Mucosa of descending colon (tissue), 3 donors: ENCODE results near the gene SHROOM2. TPM values are rescaled to one million over a fixed set of nuclear protein-coding genes. Genes with fewer than 3 reads are reported as not detected.

ENCODE experiments used
- ATAC-seq: fragments of 200-7000 bp; cut with Tn5 transposase; one replicate; pipeline ENCODE4 v1.9.1; 2020; ENCODE audit warnings: mild to moderate bottlenecking, moderate library complexity
- DNase-seq, 3 donors: peaks; one replicate each; pipeline ENCODE4 v3.0.0-alpha.2; 2020
- H3K36me3 ChIP-seq: fragments of 200-600 bp; one replicate; pipeline ENCODE4 v1.8.0; 2021; ENCODE audit warnings: low read depth, mild to moderate bottlenecking
- H3K4me1 ChIP-seq: fragments of 200-600 bp; one replicate; pipeline ENCODE4 v1.8.0; 2021; ENCODE audit warnings: low read depth, mild to moderate bottlenecking
- H3K4me3 ChIP-seq: fragments of 200-600 bp; one replicate; pipeline ENCODE4 v1.8.0; 2021; ENCODE audit warnings: mild to moderate bottlenecking
- H3K9me3 ChIP-seq: fragments of 200-600 bp; one replicate; pipeline ENCODE4 v1.8.0; 2021; ENCODE audit warnings: mild to moderate bottlenecking
- intact Hi-C, 2 donors: fragments of 100-400 bp; cut with DNase I in 1 of 2; cut with micrococcal nuclease in 1 of 2; formaldehyde crosslinking; loops; one replicate each; pipeline versions ENCODE4 v1.11.0 to v1.11.1; 2022; cut with DNase I, micrococcal nuclease
- total RNA-seq, 3 donors: library from RNA; stranded (reverse); fragmentation: NEBNext Ultra II Directional in 2 of 3; extraction: Animal tissue kit (Norgen Biotek cat#: 25700) in 2 of 3; gene quantifications; one replicate each; pipeline versions ENCODE4 v1.2.1 to v1.2.4, GENCODE V29; 2021 to 2023
- TF ChIP-seq, protein P1 (sequence below): fragments of 200-600 bp; IDR thresholded peaks from one replicate; pipeline ENCODE4 v1.8.0; 2022; ENCODE audit warnings: antibody characterized with exemption, mild to moderate bottlenecking
- donor health status: DM: no; HTN: no; CAD: no; lungs with moderate emphysema.
- donor health status: DM: no; HTN: no; CAD: no.
- donor health status: DM: no; HTN: yes; CAD: no.

Gene SHROOM2
- total RNA-seq, 3 donors from 2014 or later = 1.2 to 11.5 (median 5.1) TPM

GRCh38 chrX:9816084-9816700 lies 30.0 kb downstream of the SHROOM2 start:
- ATAC-seq (no peak), DNase-seq (no peak)
- TF ChIP-seq, protein P1, sequence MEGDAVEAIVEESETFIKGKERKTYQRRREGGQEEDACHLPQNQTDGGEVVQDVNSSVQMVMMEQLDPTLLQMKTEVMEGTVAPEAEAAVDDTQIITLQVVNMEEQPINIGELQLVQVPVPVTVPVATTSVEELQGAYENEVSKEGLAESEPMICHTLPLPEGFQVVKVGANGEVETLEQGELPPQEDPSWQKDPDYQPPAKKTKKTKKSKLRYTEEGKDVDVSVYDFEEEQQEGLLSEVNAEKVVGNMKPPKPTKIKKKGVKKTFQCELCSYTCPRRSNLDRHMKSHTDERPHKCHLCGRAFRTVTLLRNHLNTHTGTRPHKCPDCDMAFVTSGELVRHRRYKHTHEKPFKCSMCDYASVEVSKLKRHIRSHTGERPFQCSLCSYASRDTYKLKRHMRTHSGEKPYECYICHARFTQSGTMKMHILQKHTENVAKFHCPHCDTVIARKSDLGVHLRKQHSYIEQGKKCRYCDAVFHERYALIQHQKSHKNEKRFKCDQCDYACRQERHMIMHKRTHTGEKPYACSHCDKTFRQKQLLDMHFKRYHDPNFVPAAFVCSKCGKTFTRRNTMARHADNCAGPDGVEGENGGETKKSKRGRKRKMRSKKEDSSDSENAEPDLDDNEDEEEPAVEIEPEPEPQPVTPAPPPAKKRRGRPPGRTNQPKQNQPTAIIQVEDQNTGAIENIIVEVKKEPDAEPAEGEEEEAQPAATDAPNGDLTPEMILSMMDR = no peak
- H3K4me3 ChIP-seq = no peak overlapping the region
- H3K36me3 ChIP-seq = no peaks in the 10 kb centered on the region
- intact Hi-C loops = no loop called here
- no peaks in the 10 kb centered on the region for H3K4me1 ChIP-seq
- H3K9me3 ChIP-seq = no peaks in the 10 kb centered on the region

DNA sequence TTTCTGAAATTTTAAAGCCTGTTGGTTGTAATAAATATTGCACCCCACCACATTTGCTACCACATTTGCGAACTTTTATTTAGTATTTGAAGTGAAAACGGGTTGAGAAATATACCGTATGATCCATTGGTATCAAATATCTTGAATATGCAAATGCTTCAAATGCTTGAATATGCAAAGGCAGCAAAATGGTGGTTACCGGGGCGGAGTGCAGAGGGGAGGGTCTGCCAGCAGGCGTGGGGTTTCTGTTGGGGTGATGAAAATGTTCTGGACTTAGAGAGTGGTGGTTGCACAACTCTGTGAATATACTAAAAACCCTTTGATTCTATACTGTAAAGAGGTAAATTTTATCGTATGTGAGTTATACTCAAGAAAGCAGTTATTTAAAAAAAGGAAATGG lies 35.3 kb downstream of the SHROOM2 start:
- TF ChIP-seq, protein P1 = no peak
- DNase-seq = no peak
- no peak overlapping the region for H3K4me3 ChIP-seq
- no peaks in the 10 kb centered on the region for H3K9me3 ChIP-seq
- intact Hi-C loops = no loop called here
- H3K36me3 ChIP-seq = no peaks in the 10 kb centered on the region
- ATAC-seq = no peak
- H3K4me1 ChIP-seq = no peaks in the 10 kb centered on the region

DNA sequence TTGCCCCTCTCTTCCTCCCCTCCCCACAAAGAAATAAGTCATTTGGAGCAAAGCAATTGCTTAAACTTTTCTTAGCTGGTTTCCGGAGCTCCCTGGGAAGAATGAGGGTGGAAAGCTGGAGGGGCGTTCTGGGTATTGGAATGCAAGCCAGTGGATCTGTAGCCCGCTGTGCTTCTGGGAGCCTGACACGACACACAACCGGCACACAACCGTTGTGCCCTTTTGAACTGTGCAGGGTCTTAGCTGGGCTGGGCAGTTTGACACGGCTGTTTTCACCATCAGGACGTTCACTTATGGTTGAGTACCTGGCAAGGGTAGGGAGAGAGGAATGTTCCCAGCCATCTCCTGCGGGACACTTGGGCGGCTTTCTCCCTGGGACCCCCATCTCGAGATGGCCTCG lies 38.3 kb downstream of the SHROOM2 start:
- no peak overlapping the region for H3K4me3 ChIP-seq
- no peaks in the 10 kb centered on the region for H3K9me3 ChIP-seq
- intact Hi-C loops = no loop called here
- no peaks in the 10 kb centered on the region for H3K4me1 ChIP-seq
- DNase-seq (no peak), ATAC-seq (no peak)
- H3K36me3 ChIP-seq = no peaks in the 10 kb centered on the region
- TF ChIP-seq, protein P1 = no peak

DNA sequence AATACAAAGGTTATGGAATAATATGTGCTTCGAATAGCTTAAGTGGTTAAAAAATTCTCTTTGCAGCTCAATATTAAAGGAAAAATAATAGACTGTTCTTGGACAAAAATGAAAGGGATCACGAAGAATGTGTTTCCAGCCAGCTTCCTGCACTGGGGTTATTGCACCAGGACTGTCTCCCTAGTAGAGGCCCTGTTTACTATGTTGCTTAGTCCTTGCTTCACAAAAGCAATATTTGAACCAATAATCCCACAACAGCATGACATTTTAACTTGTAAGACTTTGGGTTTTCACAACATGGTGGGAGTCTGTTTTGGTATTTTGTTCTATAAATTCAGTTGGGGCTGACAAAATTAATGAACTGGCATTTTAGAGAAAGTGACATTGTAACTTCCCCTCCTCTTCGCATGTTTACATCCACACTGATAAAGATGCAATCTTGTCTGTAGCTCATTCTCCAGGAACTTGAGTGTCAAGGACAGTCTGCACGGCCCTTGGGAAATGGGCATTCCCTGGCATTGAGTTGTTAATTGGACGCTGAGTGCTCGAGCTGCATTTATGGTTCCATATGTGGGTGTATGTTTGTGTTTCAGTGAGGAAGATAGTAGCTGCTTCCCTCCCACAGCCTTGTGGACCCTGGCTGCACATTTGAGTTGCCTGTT lies 39.0 kb downstream of the SHROOM2 start:
- TF ChIP-seq, protein P1 = no peak
- Histone ChIP-seq H3K36me3 (no peaks in the 10 kb centered on the region), H3K4me1 (no peaks in the 10 kb centered on the region), H3K9me3 (no peaks in the 10 kb centered on the region), H3K4me3 (no peak overlapping the region)
- ATAC-seq (no peak), DNase-seq (no peak)
- intact Hi-C loops = no loop called here

- Histone ChIP-seq H3K4me3 (no peak overlapping the region), H3K4me1 (no peaks in the 10 kb centered on the region), H3K9me3 (no peaks in the 10 kb centered on the region), H3K36me3 (no peaks in the 10 kb centered on the region)
- ATAC-seq (no peak), DNase-seq (no peak)
- TF ChIP-seq, protein P1 = no peak
- intact Hi-C loops = no loop called here
Measured at GRCh38 chrX:9825966-9826365, 39.7 kb downstream of the SHROOM2 start.
